Osteoblast (primary cell): ENCODE data around the gene CEP70. TPM values are rescaled to one million over a fixed set of nuclear protein-coding genes. Genes with fewer than 3 reads are reported as not detected.

ENCODE experiments used
- DNase-seq: peaks from one replicate; pipeline ENCODE4 v3.0.0; 2011; ENCODE audit warnings: low spot score, mixed read lengths; ENCODE audit not compliant: insufficient read length; ENCODE audit errors: missing footprints
- H2AFZ ChIP-seq: 2 replicates; pipeline ENCODE4 v1.6.0; 2011; ENCODE audit warnings: mild to moderate bottlenecking, low read length
- H3K27ac ChIP-seq: 2 replicates; pipeline ENCODE4 v1.5.1; 2011; ENCODE audit warnings: mild to moderate bottlenecking, low read depth, low read length, moderate library complexity
- H3K27me3 ChIP-seq: 2 replicates; pipeline ENCODE4 v1.6.0; 2012; ENCODE audit warnings: mild to moderate bottlenecking, control low read depth, inconsistent platforms, low read length, moderate library complexity; ENCODE audit not compliant: insufficient read depth
- H3K36me3 ChIP-seq: 2 replicates; pipeline ENCODE4 v1.5.1; 2011; ENCODE audit warnings: mild to moderate bottlenecking, low read length, control low read depth, moderate library complexity; ENCODE audit not compliant: insufficient read depth
- H3K4me1 ChIP-seq: 2 replicates; pipeline ENCODE4 v1.5.1; 2011; ENCODE audit warnings: mild to moderate bottlenecking, low read length, control low read depth, moderate library complexity; ENCODE audit not compliant: insufficient read depth
- H3K4me2 ChIP-seq: 2 replicates; pipeline ENCODE4 v1.6.0; 2011; ENCODE audit warnings: mild to moderate bottlenecking, low read length; ENCODE audit not compliant: insufficient read depth
- H3K4me3 ChIP-seq: fragments of 200-600 bp; sonication (generic); 3 replicates; pipeline ENCODE4 v1.5.1; 2012; ENCODE audit warnings: mild to moderate bottlenecking, low read length, inconsistent platforms; ENCODE audit not compliant: insufficient read depth
- H3K79me2 ChIP-seq: 2 replicates; pipeline ENCODE4 v1.6.0; 2012; ENCODE audit warnings: mild to moderate bottlenecking, low read length, control low read depth, inconsistent platforms; ENCODE audit not compliant: insufficient read depth
- H3K9me3 ChIP-seq: 2 replicates; pipeline ENCODE4 v1.5.1; 2011; ENCODE audit warnings: low read depth, low read length, control low read depth
- H4K20me1 ChIP-seq: 2 replicates; pipeline ENCODE4 v1.6.0; 2012; ENCODE audit warnings: mild to moderate bottlenecking, low read length, control low read depth; ENCODE audit not compliant: insufficient read depth
- total RNA-seq: library from RNA; depleted of rRNA; stranded (reverse); fragments of >200 nt; gene quantifications from 2 replicates; pipeline ENCODE4 v1.2.3, GENCODE V29; 2012
- TF ChIP-seq, protein P1 (sequence below): IDR thresholded peaks from 2 replicates; pipeline ENCODE4 v1.5.1; 2011; ENCODE audit warnings: mild to moderate bottlenecking, low read depth, low read length, moderate library complexity; ENCODE audit errors: extremely low read depth

CEP70 gene
- total RNA-seq, 1 donor = 51.0 TPM

GRCh38 chr3:138513090-138513843 is 80.8 kb downstream of the CEP70 start:
- Histone ChIP-seq H3K4me1 (no peaks in the 10 kb centered on the region), H3K79me2 (no peaks in the 10 kb centered on the region), H3K27ac (no peak overlapping the region), H3K4me2 (no peak overlapping the region), H2AFZ (no peak overlapping the region), H3K4me3 (no peak overlapping the region), H3K36me3 (no peaks in the 10 kb centered on the region), H4K20me1 (no peaks in the 10 kb centered on the region), H3K9me3 (no peaks in the 10 kb centered on the region), H3K27me3 (no peaks in the 10 kb centered on the region)
- TF ChIP-seq, protein P1, sequence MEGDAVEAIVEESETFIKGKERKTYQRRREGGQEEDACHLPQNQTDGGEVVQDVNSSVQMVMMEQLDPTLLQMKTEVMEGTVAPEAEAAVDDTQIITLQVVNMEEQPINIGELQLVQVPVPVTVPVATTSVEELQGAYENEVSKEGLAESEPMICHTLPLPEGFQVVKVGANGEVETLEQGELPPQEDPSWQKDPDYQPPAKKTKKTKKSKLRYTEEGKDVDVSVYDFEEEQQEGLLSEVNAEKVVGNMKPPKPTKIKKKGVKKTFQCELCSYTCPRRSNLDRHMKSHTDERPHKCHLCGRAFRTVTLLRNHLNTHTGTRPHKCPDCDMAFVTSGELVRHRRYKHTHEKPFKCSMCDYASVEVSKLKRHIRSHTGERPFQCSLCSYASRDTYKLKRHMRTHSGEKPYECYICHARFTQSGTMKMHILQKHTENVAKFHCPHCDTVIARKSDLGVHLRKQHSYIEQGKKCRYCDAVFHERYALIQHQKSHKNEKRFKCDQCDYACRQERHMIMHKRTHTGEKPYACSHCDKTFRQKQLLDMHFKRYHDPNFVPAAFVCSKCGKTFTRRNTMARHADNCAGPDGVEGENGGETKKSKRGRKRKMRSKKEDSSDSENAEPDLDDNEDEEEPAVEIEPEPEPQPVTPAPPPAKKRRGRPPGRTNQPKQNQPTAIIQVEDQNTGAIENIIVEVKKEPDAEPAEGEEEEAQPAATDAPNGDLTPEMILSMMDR = no peak
- peak; percentile 58 for DNase-seq

DNA sequence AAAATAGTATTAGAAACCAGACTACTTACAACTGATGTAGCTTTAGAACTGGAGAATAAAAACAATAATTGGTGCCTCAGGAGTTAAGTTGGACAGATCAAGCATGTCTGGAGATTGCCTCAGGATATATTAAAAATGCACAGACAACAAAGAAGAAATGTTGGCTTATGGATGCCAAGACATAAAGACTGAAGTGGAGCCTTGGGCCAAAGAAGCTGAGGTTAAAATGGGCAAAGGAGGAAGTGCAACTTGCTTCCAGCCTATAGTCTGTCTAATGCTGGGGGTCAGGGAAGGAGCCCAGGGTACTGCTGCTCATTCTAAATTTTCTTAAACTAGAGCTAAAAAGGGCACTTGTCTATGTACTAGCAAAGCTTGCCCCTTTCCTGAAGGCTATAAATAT is 82.1 kb downstream of the CEP70 start:
- no peak overlapping the region for H3K27ac ChIP-seq
- H4K20me1 ChIP-seq = no peaks in the 10 kb centered on the region
- no peaks in the 10 kb centered on the region for H3K9me3 ChIP-seq
- DNase-seq = no peak
- H3K27me3 ChIP-seq = no peaks in the 10 kb centered on the region
- TF ChIP-seq, protein P1 = no peak
- no peaks in the 10 kb centered on the region for H3K36me3 ChIP-seq
- H3K79me2 ChIP-seq = no peaks in the 10 kb centered on the region
- no peaks in the 10 kb centered on the region for H3K4me1 ChIP-seq
- H2AFZ ChIP-seq = no peak overlapping the region
- no peak overlapping the region for H3K4me3 ChIP-seq
- H3K4me2 ChIP-seq = no peak overlapping the region

GRCh38 chr3:138509586-138509985 is 84.5 kb downstream of the CEP70 start:
- Histone ChIP-seq H3K9me3 (no peaks in the 10 kb centered on the region), H3K79me2 (no peaks in the 10 kb centered on the region), H3K4me1 (no peaks in the 10 kb centered on the region), H3K36me3 (peaks cover 3% of the 10 kb centered on the region), H3K27me3 (no peaks in the 10 kb centered on the region), H3K4me2 (no peak overlapping the region), H3K4me3 (no peak overlapping the region), H2AFZ (no peak overlapping the region), H4K20me1 (no peaks in the 10 kb centered on the region), H3K27ac (no peak overlapping the region)
- DNase-seq = no peak
- TF ChIP-seq, protein P1 = no peak

- H3K4me3 ChIP-seq = no peak overlapping the region
- H3K36me3 ChIP-seq = peaks cover 3% of the 10 kb centered on the region
- no peaks in the 10 kb centered on the region for H3K9me3 ChIP-seq
- no peak overlapping the region for H3K27ac ChIP-seq
- H3K4me1 ChIP-seq = no peaks in the 10 kb centered on the region
- H3K27me3 ChIP-seq = no peaks in the 10 kb centered on the region
- no peak for DNase-seq
- H3K79me2 ChIP-seq = no peaks in the 10 kb centered on the region
- no peaks in the 10 kb centered on the region for H4K20me1 ChIP-seq
- no peak overlapping the region for H2AFZ ChIP-seq
- TF ChIP-seq, protein P1 = no peak
- H3K4me2 ChIP-seq = no peak overlapping the region
Observed at GRCh38 chr3:138507524-138507923, 86.5 kb downstream of the CEP70 start.
